HTERT RPE-1 (cell line): ENCODE data around the gene MAML2.

ENCODE experiments used
- in situ Hi-C: fragments of 300-500 bp; cut with MboI; formaldehyde crosslinking; loops from 4 replicates; pipeline ENCODE4 v1.14.3; 2020; ENCODE audit warnings: low sequenced_read_pairs

Gene MAML2

GRCh38 chr11:96052921-96053651, 289.9 kb downstream of the MAML2 start:
- in situ Hi-C loops, result no loop called here

- in situ Hi-C loops, result no loop called here
Observed at GRCh38 chr11:96051820-96052219, 291.2 kb downstream of the MAML2 start.

- in situ Hi-C loops, result no loop called here
Observed at GRCh38 chr11:96050435-96051182, 292.4 kb downstream of the MAML2 start.

GRCh38 chr11:96049426-96049825, 293.6 kb downstream of the MAML2 start:
- in situ Hi-C loops, result no loop called here

GRCh38 chr11:96045622-96046456, 297.2 kb downstream of the MAML2 start:
- in situ Hi-C loops, result no loop called here

- in situ Hi-C loops, result no loop called here
Observed at GRCh38 chr11:96044747-96045146, 298.2 kb downstream of the MAML2 start.

- in situ Hi-C loops, result no loop called here
Observed at GRCh38 chr11:96044311-96044710, 298.7 kb downstream of the MAML2 start.

GRCh38 chr11:96043291-96043690, 299.7 kb downstream of the MAML2 start:
- in situ Hi-C loops, result no loop called here

GRCh38 chr11:96038046-96038445, 304.9 kb downstream of the MAML2 start:
- in situ Hi-C loops, result no loop called here

- in situ Hi-C loops, result no loop called here
Observed at GRCh38 chr11:96037405-96037949, 305.5 kb downstream of the MAML2 start.

- in situ Hi-C loops, result no loop called here
Observed at GRCh38 chr11:96036863-96037262, 306.1 kb downstream of the MAML2 start.

GRCh38 chr11:96035740-96036078, 307.3 kb downstream of the MAML2 start:
- in situ Hi-C loops, result no loop called here

GRCh38 chr11:96035031-96035739, 307.8 kb downstream of the MAML2 start:
- in situ Hi-C loops, result no loop called here

GRCh38 chr11:96033599-96033998, 309.4 kb downstream of the MAML2 start:
- in situ Hi-C loops, result no loop called here

GRCh38 chr11:96033095-96033494, 309.9 kb downstream of the MAML2 start:
- in situ Hi-C loops, result no loop called here

- in situ Hi-C loops, result no loop called here
Observed at GRCh38 chr11:96028746-96029145, 314.2 kb downstream of the MAML2 start.

GRCh38 chr11:96027021-96027420, 316.0 kb downstream of the MAML2 start:
- in situ Hi-C loops, result no loop called here

- in situ Hi-C loops, result no loop called here
Observed at GRCh38 chr11:96026310-96026709, 316.7 kb downstream of the MAML2 start.

GRCh38 chr11:96024666-96025065, 318.3 kb downstream of the MAML2 start:
- in situ Hi-C loops, result no loop called here

- in situ Hi-C loops, result no loop called here
Observed at GRCh38 chr11:96023275-96023674, 319.7 kb downstream of the MAML2 start.
